ENCODE results near the gene WDR6. TPM values are rescaled to one million over a fixed set of nuclear protein-coding genes. Genes with fewer than 3 reads are reported as not detected.

Gene WDR6
- total and polyA plus RNA-seq, 9 of the 15 experiments (the other 6 are each of a cell fraction or from before 2014, with no cell fraction given) = 8.9 to 90.6 (median 44.7) TPM

GRCh38 chr3:48989126-48989795, 17.9 kb upstream of the WDR6 start:
- peaks cover 9 to 21% of the 10 kb centered on the region in 2 experiments for H3K4me1 ChIP-seq (replicated peaks in 1 of 2; ENCODE audit: control insufficient read depth in 2 of 2, insufficient read depth in 2 of 2, low read length in 2 of 2)
- peak overlapping the region; percentile 41 for H3K4me3 ChIP-seq
- H3K27ac ChIP-seq (ENCODE audit: extremely low read depth, low read depth, low read length) = peak overlapping the region; percentile 78
- peaks cover 14% of the 10 kb centered on the region; the same call in 2 of the 3 replicates for H3K36me3 ChIP-seq (ENCODE audit: control insufficient read depth, insufficient read depth, low read length)
- in situ Hi-C loops (cut with MboI) (no loop called here), intact Hi-C loops (cut with micrococcal nuclease) (loop anchor here (1.0 to 5.0 kb wide), 4 partner anchors 18 to 460 kb away; partner anchors contain the start of gene WDR6)
- no peaks in the 10 kb centered on the region for H3K9me1 ChIP-seq (ENCODE audit: control insufficient read depth, insufficient read depth, low read length)
- no peak for FAIRE-seq
- peak overlapping the region; percentile 94 for H2AFZ ChIP-seq (ENCODE audit: low read depth, low read length)
- no peaks in the 10 kb centered on the region for H3K9me3 ChIP-seq (replicated peaks; ENCODE audit: control insufficient read depth, insufficient read depth, low read depth, low read length)
- WGBS (ENCODE audit: insufficient coverage, low coverage, missing lambda C conversion rate) = 6% methylated on average over 8 of the region's 21 CpGs
- ChIA-PET POLR2A (interaction anchor here (0.5 to 1.3 kb wide), 7 partner anchors 15 to 249 kb away, joined by 3 to 6 read pairs (median 3); partner anchors contain the start of genes IMPDH2, NDUFAF3 and WDR6), CTCF (ENCODE audit: low intra/inter-chr PET ratio) (interaction anchor here (0.8 kb wide), 1 partner anchor 460 kb away, joined by 3 read pairs; no protein-coding TSS in a partner anchor)
- DNase-seq (ENCODE audit: extremely low read depth in 1 of 4, low spot score in 3 of 4) = peak in 1 of 4 experiments; percentile 12
- no peaks in the 10 kb centered on the region for H3K27me3 ChIP-seq (ENCODE audit: control insufficient read depth in 2 of 2, insufficient read depth in 2 of 2, low read length in 2 of 2)
- H3K4me2 ChIP-seq (ENCODE audit: insufficient read depth, low read length) = peak overlapping the region; percentile 82
- peak overlapping the region; percentile 71 to 89 for H3K9ac ChIP-seq (ENCODE audit: insufficient read depth in 1 of 2, low read depth in 2 of 2, low read length in 2 of 2)
- TSS peak; percentile 83 for BruUV-seq (replicated peaks)
- ATAC-seq = no peak; the same call in 2 of the 3 replicates
- no peaks in the 10 kb centered on the region for H3K79me2 ChIP-seq (ENCODE audit: control insufficient read depth, insufficient read depth, low read length)
- H4K20me1 ChIP-seq (replicated peaks; ENCODE audit: control insufficient read depth, insufficient read depth, low read length) = no peaks in the 10 kb centered on the region
- TF ChIP-seq HDAC2 (IDR thresholded peaks at IDR 0.05) (peak; percentile 59; the same call in 1 of the 2 replicates), ZFX (CRISPR knock-in tag; IDR thresholded peaks at IDR 0.05) (0 out of 2 replicates have a peak, but pooled peaks have one; percentile 33), ZNF408 (CRISPR knock-in tag; IDR thresholded peaks at IDR 0.05; ENCODE audit: low read depth) (no peak), ZSCAN29 (IDR thresholded peaks at IDR 0.05) (peak; percentile 43; the same call in 1 of the 2 replicates), HDAC1 (IDR thresholded peaks at IDR 0.05) (peak in 1 of 2 experiments; percentile 56; a peak in 1 of 4 replicates), NFE2 (IDR thresholded peaks at IDR 0.05; ENCODE audit: low read depth) (no peak), PHF8 (IDR thresholded peaks at IDR 0.05; ENCODE audit: borderline replicate concordance, low read length) (peak; percentile 49; the same call in 1 of the 2 replicates), SUPT5H (IDR thresholded peaks at IDR 0.05) (peak; percentile 56; the same call in 1 of the 2 replicates), POLR2AphosphoS5 (IDR thresholded peaks at IDR 0.05; ENCODE audit: control insufficient read depth, insufficient read depth, low read depth, low read length) (peak; percentile 43; the same call in 1 of the 2 replicates), BCOR (IDR thresholded peaks at IDR 0.05) (0 out of 2 replicates have a peak, but pooled peaks have one; percentile 27), RBM17 (IDR thresholded peaks at IDR 0.05; ENCODE audit: borderline replicate concordance, low read depth, low read length) (no peak), EP400 (IDR thresholded peaks at IDR 0.05) (0 out of 2 replicates have a peak, but pooled peaks have one; percentile 69), MBD2 (IDR thresholded peaks at IDR 0.05; ENCODE audit: borderline replicate concordance, low read depth) (0 out of 2 replicates have a peak, but pooled peaks have one; percentile 45), ZNF133 (CRISPR knock-in tag; IDR thresholded peaks at IDR 0.05) (no peak), LARP7 (IDR thresholded peaks at IDR 0.05) (no peak), ATF3 (IDR thresholded peaks at IDR 0.05) (no peak), ATF3 (CRISPR knock-in tag; conservative IDR thresholded peaks at IDR 0.05) (peak; percentile 73; the same call in 1 of the 2 replicates), L3MBTL2 (IDR thresholded peaks at IDR 0.05) (peak; percentile 58; the same call in 1 of the 2 replicates), NRF1 (conservative IDR thresholded peaks at IDR 0.05 in 1 of 2, IDR thresholded peaks at IDR 0.05 in 1 of 2) (peak in 1 of 2 experiments; percentile 70; a peak in 2 of 4 replicates)
- TF ChIP-seq, protein P1, sequence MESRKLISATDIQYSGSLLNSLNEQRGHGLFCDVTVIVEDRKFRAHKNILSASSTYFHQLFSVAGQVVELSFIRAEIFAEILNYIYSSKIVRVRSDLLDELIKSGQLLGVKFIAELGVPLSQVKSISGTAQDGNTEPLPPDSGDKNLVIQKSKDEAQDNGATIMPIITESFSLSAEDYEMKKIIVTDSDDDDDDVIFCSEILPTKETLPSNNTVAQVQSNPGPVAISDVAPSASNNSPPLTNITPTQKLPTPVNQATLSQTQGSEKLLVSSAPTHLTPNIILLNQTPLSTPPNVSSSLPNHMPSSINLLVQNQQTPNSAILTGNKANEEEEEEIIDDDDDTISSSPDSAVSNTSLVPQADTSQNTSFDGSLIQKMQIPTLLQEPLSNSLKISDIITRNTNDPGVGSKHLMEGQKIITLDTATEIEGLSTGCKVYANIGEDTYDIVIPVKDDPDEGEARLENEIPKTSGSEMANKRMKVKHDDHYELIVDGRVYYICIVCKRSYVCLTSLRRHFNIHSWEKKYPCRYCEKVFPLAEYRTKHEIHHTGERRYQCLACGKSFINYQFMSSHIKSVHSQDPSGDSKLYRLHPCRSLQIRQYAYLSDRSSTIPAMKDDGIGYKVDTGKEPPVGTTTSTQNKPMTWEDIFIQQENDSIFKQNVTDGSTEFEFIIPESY (CRISPR knock-in tag; IDR thresholded peaks at IDR 0.05) = no peak
